CD14-positive monocyte (primary cell): ENCODE data around the gene ARHGDIA. TPM values are rescaled to one million over a fixed set of nuclear protein-coding genes. Genes with fewer than 3 reads are reported as not detected.

Source experiments
- DNase-seq, 3 donors: peaks; one replicate each; pipeline ENCODE4 v3.0.0-alpha.2; 2011 to 2022
- H2AFZ ChIP-seq: 2 replicates; pipeline ENCODE4 v1.6.0; 2012; ENCODE audit warnings: mild to moderate bottlenecking, low read depth, low read length, inconsistent platforms; ENCODE audit not compliant: insufficient read depth, poor library complexity, severe bottlenecking
- H3K27ac ChIP-seq, 2 donors: 1 replicate in 1 of 2; 2 replicates in 1 of 2; pipeline ENCODE4 v1.5.1; 2012 to 2013; ENCODE audit warnings: low read length in 2 of 2, control low read depth in 1 of 2, inconsistent platforms in 1 of 2, low read depth in 1 of 2, mild to moderate bottlenecking in 1 of 2
- H3K27me3 ChIP-seq, 2 donors: one replicate each; pipeline versions ENCODE4 v1.6.0 to v1.6.1; 2011 to 2013; ENCODE audit warnings: low read length in 2 of 2; ENCODE audit not compliant: control insufficient read depth in 2 of 2, insufficient read depth in 2 of 2
- H3K36me3 ChIP-seq, 2 donors: replicated peaks in 1 of 2; 1 replicate in 1 of 2; 2 replicates in 1 of 2; pipeline versions ENCODE4 v1.5.1 to v1.6.1; 2012 to 2013; ENCODE audit warnings: low read length in 2 of 2, control low read depth in 1 of 2, inconsistent platforms in 1 of 2, mild to moderate bottlenecking in 1 of 2; ENCODE audit not compliant: insufficient read depth in 2 of 2, control insufficient read depth in 1 of 2
- H3K4me1 ChIP-seq, 2 donors: 1 replicate in 1 of 2; 2 replicates in 1 of 2; pipeline versions ENCODE4 v1.5.1 to v1.6.1; 2012 to 2013; ENCODE audit warnings: low read length in 2 of 2, control low read depth in 1 of 2, inconsistent platforms in 1 of 2, mild to moderate bottlenecking in 1 of 2, moderate library complexity in 1 of 2; ENCODE audit not compliant: insufficient read depth in 2 of 2, control insufficient read depth in 1 of 2
- H3K4me2 ChIP-seq: replicated peaks from 2 replicates; pipeline ENCODE3; 2012; ENCODE audit warnings: low read length, moderate library complexity, mild to moderate bottlenecking; ENCODE audit not compliant: poor library complexity, severe bottlenecking; ENCODE audit errors: extremely low read depth
- H3K4me3 ChIP-seq, 3 experiments: fragments of 200-600 bp in 1 of 3; sonication (generic) in 1 of 3; replicated peaks in 1 of 3; 1 replicate in 2 of 3; 2 replicates in 1 of 3; pipeline ENCODE4 v1.5.1; 2011 to 2013; ENCODE audit warnings: low read length in 3 of 3, mild to moderate bottlenecking in 3 of 3, control low read depth in 2 of 3, low read depth in 2 of 3, inconsistent platforms in 1 of 3, moderate library complexity in 1 of 3
- H3K79me2 ChIP-seq: 2 replicates; pipeline ENCODE4 v1.6.0; 2012; ENCODE audit warnings: mild to moderate bottlenecking, control low read depth, inconsistent platforms, low read length, moderate library complexity; ENCODE audit not compliant: insufficient read depth
- H3K9ac ChIP-seq: 2 replicates; pipeline ENCODE4 v1.6.0; 2017; ENCODE audit warnings: low read length, mild to moderate bottlenecking; ENCODE audit not compliant: insufficient read depth, poor library complexity, severe bottlenecking
- H3K9me3 ChIP-seq, 2 donors: replicated peaks in 1 of 2; 1 replicate in 1 of 2; 2 replicates in 1 of 2; pipeline versions ENCODE4 v1.5.1 to v1.6.1; 2012 to 2013; ENCODE audit warnings: low read length in 2 of 2, control low read depth in 1 of 2; ENCODE audit not compliant: control insufficient read depth in 1 of 2, insufficient read depth in 1 of 2
- H4K20me1 ChIP-seq: 2 replicates; pipeline ENCODE4 v1.6.0; 2012; ENCODE audit warnings: mild to moderate bottlenecking, low read length, control low read depth, moderate library complexity; ENCODE audit not compliant: insufficient read depth
- H3K27ac Mint-ChIP-seq, 7 donors: one replicate each; pipeline ENCODE4 v1.8.0; 2020; ENCODE audit warnings: mild to moderate bottlenecking in 7 of 7, mixed read lengths in 7 of 7, moderate library complexity in 6 of 7, inconsistent platforms in 2 of 7
- H3K27me3 Mint-ChIP-seq, 3 donors: one replicate each; pipeline ENCODE4 v1.8.0; 2021 to 2022; ENCODE audit warnings: low read depth in 3 of 3, mild to moderate bottlenecking in 3 of 3, mixed read lengths in 3 of 3, moderate library complexity in 3 of 3, inconsistent platforms in 1 of 3
- H3K36me3 Mint-ChIP-seq, 2 donors: one replicate each; pipeline ENCODE4 v1.8.0; 2020; ENCODE audit warnings: mixed read lengths in 2 of 2, inconsistent platforms in 1 of 2, mild to moderate bottlenecking in 1 of 2
- H3K4me1 Mint-ChIP-seq: one replicate; pipeline ENCODE4 v1.8.0; 2020; ENCODE audit warnings: mild to moderate bottlenecking, mixed read lengths
- H3K4me3 Mint-ChIP-seq, 2 donors: one replicate each; pipeline ENCODE4 v1.8.0; 2020; ENCODE audit warnings: mild to moderate bottlenecking in 2 of 2, mixed read lengths in 2 of 2, moderate library complexity in 1 of 2
- H3K9me3 Mint-ChIP-seq, 7 donors: one replicate each; pipeline ENCODE4 v1.8.0; 2020 to 2022; ENCODE audit warnings: mixed read lengths in 7 of 7, mild to moderate bottlenecking in 6 of 7, moderate library complexity in 6 of 7, inconsistent platforms in 2 of 7
- CTCF ChIP-seq: fragments of 200-600 bp; IDR thresholded peaks from one replicate; pipeline ENCODE4 v1.8.0; 2022; ENCODE audit warnings: antibody characterized with exemption, mild to moderate bottlenecking
- WGBS: methylation state at CpG from one replicate; pipeline ENCODE4 v1.1.5; 2013; ENCODE audit warnings: missing lambda C conversion rate; ENCODE audit not compliant: insufficient coverage; 5-methylcytosine and 5-hydroxymethylcytosine counted together
- intact Hi-C, 2 donors: fragments of 100-400 bp; cut with micrococcal nuclease; formaldehyde crosslinking; loops; one replicate each; pipeline versions ENCODE4 v1.15.0 to v1.15.1; 2023
- polyA plus RNA-seq, 3 donors: library from polyadenylated mRNA; depleted of rRNA in 1 of 3; unstranded in 2 of 3; stranded (reverse) in 1 of 3; fragments of 300-500 nt in 2 of 3; fragments of >200 nt in 1 of 3; fragmentation: Illumina TruSeq in 2 of 3; gene quantifications; 1 replicate in 2 of 3; 2 replicates in 1 of 3; pipeline ENCODE4 v1.2.3, GENCODE V29; 2012 to 2021

The ARHGDIA gene
- polyA plus RNA-seq, 3 donors = 86.3 to 477 (median 97.2) TPM

- H3K4me1 Mint-ChIP-seq = peaks cover 54% of the 10 kb centered on the region
- no peak for TF ChIP-seq CTCF
- H3K4me1 ChIP-seq = peaks cover 49 to 58% of the 10 kb centered on the region in 2 donors
- H3K36me3 Mint-ChIP-seq = peaks cover 18 to 25% of the 10 kb centered on the region in 2 donors
- H3K79me2 ChIP-seq = peaks cover 24% of the 10 kb centered on the region
- peak overlapping the region in 1 of 2 donors; percentile 58 for H3K27ac ChIP-seq
- H3K9ac ChIP-seq = no peak overlapping the region
- H3K36me3 ChIP-seq = peaks cover 18 to 20% of the 10 kb centered on the region in 2 donors
- DNase-seq = no peak
- 85% methylated on average over 11 of the region's 15 CpGs for WGBS
- no peaks in the 10 kb centered on the region for H3K27me3 ChIP-seq
- no peaks in the 10 kb centered on the region for H3K9me3 ChIP-seq
- no peak overlapping the region for H2AFZ ChIP-seq
- H4K20me1 ChIP-seq = peaks cover 11% of the 10 kb centered on the region
- no peaks in the 10 kb centered on the region for H3K9me3 Mint-ChIP-seq
- H3K27ac Mint-ChIP-seq = peak overlapping the region in 4 of 7 donors; percentile 46 to 81 (median 66)
- H3K4me3 Mint-ChIP-seq = no peak overlapping the region
- no peak overlapping the region for H3K4me2 ChIP-seq
- H3K27me3 Mint-ChIP-seq = peaks cover 0 to 3% (median 0%) of the 10 kb centered on the region in 3 donors
- intact Hi-C loops = loop anchor here in 1 of 2 donors (2.0 kb wide), 1 partner anchor 20 kb away; no protein-coding TSS in a partner anchor
- no peak overlapping the region for H3K4me3 ChIP-seq
Observed at GRCh38 chr17:81839301-81839700, 31.8 kb downstream of the ARHGDIA start.

GRCh38 chr17:81838753-81839255 is 32.3 kb downstream of the ARHGDIA start:
- no peak for TF ChIP-seq CTCF
- Mint-ChIP-seq H3K27ac (peak overlapping the region in 5 of 7 donors; percentile 48 to 81 (median 69)), H3K27me3 (peaks cover 0 to 3% (median 0%) of the 10 kb centered on the region in 3 donors), H3K4me3 (no peak overlapping the region), H3K9me3 (peaks cover 0 to under 1% (median 0%) of the 10 kb centered on the region in 7 donors), H3K36me3 (peaks cover 13 to 20% of the 10 kb centered on the region in 2 donors), H3K4me1 (peaks cover 56% of the 10 kb centered on the region)
- intact Hi-C loops = loop anchor here in 1 of 2 donors (2.0 kb wide), 1 partner anchor 20 kb away; no protein-coding TSS in a partner anchor
- no peak overlapping the region for H3K9ac ChIP-seq
- H3K27ac ChIP-seq = peak overlapping the region; percentile 12 to 58
- 72% methylated on average over 13 of the region's 17 CpGs for WGBS
- H3K36me3 ChIP-seq = peaks cover 13 to 15% of the 10 kb centered on the region in 2 donors
- no peak for DNase-seq
- peaks cover 29% of the 10 kb centered on the region for H3K79me2 ChIP-seq
- H3K27me3 ChIP-seq = no peaks in the 10 kb centered on the region
- H4K20me1 ChIP-seq = peaks cover 6% of the 10 kb centered on the region
- H3K4me3 ChIP-seq = no peak overlapping the region
- peaks cover 54 to 63% of the 10 kb centered on the region in 2 donors for H3K4me1 ChIP-seq
- H2AFZ ChIP-seq = no peak overlapping the region
- no peak overlapping the region for H3K4me2 ChIP-seq
- H3K9me3 ChIP-seq = no peaks in the 10 kb centered on the region
